ENCODE measurements around the gene SLC9B1. TPM values are rescaled to one million over a fixed set of nuclear protein-coding genes. Genes with fewer than 3 reads are reported as not detected.
"Not testable (repeated sequence)": the region's sequence is repeated elsewhere in the genome, so short reads cannot be mapped to it uniquely, and the experiment has no call there.

The SLC9B1 gene
- total and polyA plus RNA-seq, 3 donors from 2014 or later: 23.4 to 108 (median 27.2) TPM

DNA sequence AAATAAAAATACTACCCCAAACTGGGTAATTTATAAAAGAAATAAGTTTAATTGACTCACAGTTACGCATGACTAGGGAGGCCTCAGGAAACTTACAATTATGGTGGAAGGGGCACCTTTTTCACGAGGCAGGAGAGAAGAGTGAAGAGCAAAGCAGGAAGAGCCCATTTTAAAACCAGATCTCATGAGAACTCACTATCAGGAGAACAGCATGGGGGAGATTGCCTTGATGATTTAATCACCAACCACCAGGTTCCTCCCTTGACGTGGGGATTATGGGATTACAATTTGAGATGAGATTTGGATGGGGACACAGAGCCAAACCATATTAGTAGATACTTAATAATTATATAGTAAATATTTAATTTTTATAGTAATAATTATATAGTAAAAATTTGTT, 140.6 kb downstream of the SLC9B1 start:
- Histone ChIP-seq H3K36me3 (ENCODE audit: low read depth, missing control alignments) (no peaks in the 10 kb centered on the region), H3K9me3 (no peaks in the 10 kb centered on the region), H3K27me3 (no peaks in the 10 kb centered on the region), H3K4me1 (no peaks in the 10 kb centered on the region), H3K27ac (no peak overlapping the region), H3K4me3 (no peak overlapping the region)
- intact Hi-C loops (cut with DNase I; ENCODE audit: low total_unique reads): no loop called here
- TF ChIP-seq, protein P1, sequence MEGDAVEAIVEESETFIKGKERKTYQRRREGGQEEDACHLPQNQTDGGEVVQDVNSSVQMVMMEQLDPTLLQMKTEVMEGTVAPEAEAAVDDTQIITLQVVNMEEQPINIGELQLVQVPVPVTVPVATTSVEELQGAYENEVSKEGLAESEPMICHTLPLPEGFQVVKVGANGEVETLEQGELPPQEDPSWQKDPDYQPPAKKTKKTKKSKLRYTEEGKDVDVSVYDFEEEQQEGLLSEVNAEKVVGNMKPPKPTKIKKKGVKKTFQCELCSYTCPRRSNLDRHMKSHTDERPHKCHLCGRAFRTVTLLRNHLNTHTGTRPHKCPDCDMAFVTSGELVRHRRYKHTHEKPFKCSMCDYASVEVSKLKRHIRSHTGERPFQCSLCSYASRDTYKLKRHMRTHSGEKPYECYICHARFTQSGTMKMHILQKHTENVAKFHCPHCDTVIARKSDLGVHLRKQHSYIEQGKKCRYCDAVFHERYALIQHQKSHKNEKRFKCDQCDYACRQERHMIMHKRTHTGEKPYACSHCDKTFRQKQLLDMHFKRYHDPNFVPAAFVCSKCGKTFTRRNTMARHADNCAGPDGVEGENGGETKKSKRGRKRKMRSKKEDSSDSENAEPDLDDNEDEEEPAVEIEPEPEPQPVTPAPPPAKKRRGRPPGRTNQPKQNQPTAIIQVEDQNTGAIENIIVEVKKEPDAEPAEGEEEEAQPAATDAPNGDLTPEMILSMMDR (IDR thresholded peaks at IDR 0.05): no peak
- TF ChIP-seq POLR2A (IDR thresholded peaks at IDR 0.05): no peak
- 86 to 90% methylated on average over 3 of the region's 3 CpGs for WGBS, 2 donors
- DNase-seq: no peak

DNA sequence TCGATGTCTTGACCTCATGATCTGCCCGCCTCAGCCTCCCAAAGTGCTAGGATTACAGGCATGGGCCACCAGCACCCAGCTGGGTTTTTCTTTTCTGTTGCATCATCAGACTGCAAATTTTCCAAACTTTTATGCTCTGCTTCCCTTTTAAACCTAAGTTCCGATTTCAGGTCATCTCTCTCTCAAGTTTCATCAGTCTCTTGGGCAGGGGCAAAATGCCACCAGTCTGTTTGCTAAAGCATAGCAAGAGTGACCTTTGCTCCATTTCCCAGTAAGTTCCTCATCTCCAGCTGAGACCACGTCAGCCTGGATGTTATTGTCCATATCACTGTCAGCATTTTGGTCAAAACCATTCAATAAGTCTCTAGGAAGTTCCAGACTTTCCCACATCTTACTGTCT, 141.2 kb downstream of the SLC9B1 start:
- H3K27me3 ChIP-seq; intact Hi-C loops (cut with DNase I; ENCODE audit: low total_unique reads); H3K27ac ChIP-seq; H3K4me3 ChIP-seq; H3K4me1 ChIP-seq; H3K36me3 ChIP-seq (ENCODE audit: low read depth, missing control alignments); H3K9me3 ChIP-seq: not testable (repeated sequence)
- WGBS, 2 donors: 63 to 71% methylated on average over 4 of the region's 4 CpGs
- peak; percentile 19 for DNase-seq

DNA sequence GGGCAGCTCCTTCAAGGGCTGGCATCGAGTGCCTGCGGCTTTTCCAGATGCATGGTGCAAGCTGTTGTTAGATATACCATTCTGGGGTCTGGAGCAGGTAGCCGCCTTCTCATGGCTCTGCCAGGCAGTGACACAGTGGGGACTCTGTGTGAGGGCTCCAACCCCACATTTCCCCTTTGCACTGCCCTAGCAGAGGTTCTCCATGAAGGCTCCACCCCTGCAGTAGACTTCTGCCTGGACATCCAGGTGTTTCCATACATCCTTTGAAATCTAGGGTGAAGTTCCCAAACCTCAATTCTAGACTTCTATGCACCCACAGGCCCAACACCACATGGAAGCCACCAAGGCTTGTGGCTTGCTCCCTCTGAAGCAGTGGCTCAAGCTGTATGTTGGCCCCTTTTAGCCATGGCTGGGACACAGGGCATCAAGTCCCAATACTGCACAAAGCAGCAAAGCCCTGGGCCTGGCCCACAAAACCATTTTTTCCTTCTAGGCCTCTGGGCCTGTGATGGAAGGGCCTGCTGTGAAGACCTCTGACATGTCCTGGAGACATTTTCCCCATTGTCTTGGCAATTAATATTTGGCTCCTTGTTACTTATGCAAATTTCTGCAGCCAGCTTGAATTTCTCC, 141.9 kb downstream of the SLC9B1 start:
- H3K9me3 ChIP-seq; H3K4me3 ChIP-seq; DNase-seq; H3K27me3 ChIP-seq; H3K4me1 ChIP-seq; H3K27ac ChIP-seq; H3K36me3 ChIP-seq (ENCODE audit: low read depth, missing control alignments); intact Hi-C loops (cut with DNase I; ENCODE audit: low total_unique reads): not testable (repeated sequence)
- 98 to 100% methylated on average over 3 of the region's 3 CpGs for WGBS, 2 donors

DNA sequence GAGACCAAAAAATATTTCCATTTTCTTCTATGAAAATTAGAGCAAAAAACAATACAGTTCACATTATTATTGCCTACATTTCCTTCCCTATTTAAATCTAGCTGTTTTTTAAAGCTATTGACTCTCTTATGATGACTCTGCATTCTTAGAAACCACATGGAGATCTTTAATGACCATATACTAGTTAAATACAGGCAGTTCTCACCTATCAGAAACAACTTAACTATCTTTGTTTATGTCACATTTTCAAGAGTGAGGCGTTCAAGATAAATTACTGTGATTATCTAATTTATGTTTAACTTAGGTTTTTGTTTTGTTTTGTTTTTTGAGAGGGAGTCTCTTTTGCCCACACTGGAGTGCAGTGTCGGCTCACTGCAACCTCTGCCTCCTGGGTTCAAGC, 147.7 kb downstream of the SLC9B1 start:
- no peaks in the 10 kb centered on the region for H3K36me3 ChIP-seq (ENCODE audit: low read depth, missing control alignments)
- intact Hi-C loops (cut with DNase I; ENCODE audit: low total_unique reads): no loop called here
- 73 to 78% methylated on average over 2 of the region's 2 CpGs for WGBS, 2 donors

DNA sequence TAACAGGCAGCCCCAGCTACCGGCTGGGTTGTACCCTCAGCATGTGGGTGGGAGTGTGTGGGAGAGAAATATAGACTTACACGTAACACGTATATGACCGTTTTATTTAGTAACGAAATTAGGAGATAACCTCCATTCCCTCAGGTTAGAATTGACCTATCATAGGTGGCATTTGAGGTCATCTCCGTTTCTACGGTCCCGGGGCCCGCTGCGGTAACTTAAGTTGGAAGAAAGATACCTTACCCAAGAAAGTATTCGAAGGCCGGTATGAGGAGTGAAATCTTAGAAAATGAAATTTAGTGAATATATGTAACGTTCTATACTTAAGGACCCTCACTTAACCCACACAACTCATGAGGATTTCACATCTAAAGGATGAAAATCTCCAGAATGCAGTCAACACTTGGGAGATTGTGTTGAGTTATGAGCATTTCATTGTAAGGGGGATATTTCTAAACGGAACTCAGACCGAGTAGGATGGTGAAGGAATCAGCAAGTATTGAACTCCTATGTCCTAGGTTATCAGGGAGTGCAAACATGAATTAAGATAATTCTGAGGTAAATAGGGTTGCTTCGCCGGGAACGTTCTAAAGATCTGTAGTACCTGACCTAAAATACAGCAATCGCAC, 149.8 kb downstream of the SLC9B1 start:
- no peaks in the 10 kb centered on the region for H3K9me3 ChIP-seq
- intact Hi-C loops (cut with DNase I; ENCODE audit: low total_unique reads): loop anchor here (5.0 kb wide), 1 partner anchor 42 kb away; the partner anchor contains the start of gene UBE2D3
- no peaks in the 10 kb centered on the region for H3K27me3 ChIP-seq
- H3K4me1 ChIP-seq: no peaks in the 10 kb centered on the region
- 6 to 8% methylated on average over 18 to 19 of the region's 19 CpGs for WGBS, 2 donors
- DNase-seq: no peak
- peak overlapping the region; percentile 98 for H3K27ac ChIP-seq
- no peak for TF ChIP-seq POLR2A (IDR thresholded peaks at IDR 0.05)
- TF ChIP-seq, protein P1 (IDR thresholded peaks at IDR 0.05): no peak
- no peaks in the 10 kb centered on the region for H3K36me3 ChIP-seq (ENCODE audit: low read depth, missing control alignments)
- H3K4me3 ChIP-seq: peak overlapping the region; percentile 68 to 85

More for the DNA sequence above, 147.7 kb downstream of the SLC9B1 start:
- no peak overlapping the region for H3K4me3 ChIP-seq
- H3K9me3 ChIP-seq: no peaks in the 10 kb centered on the region
- DNase-seq: no peak
- H3K27ac ChIP-seq: peak overlapping the region in 1 of 2 donors; percentile 9
- H3K4me1 ChIP-seq: no peaks in the 10 kb centered on the region
- no peaks in the 10 kb centered on the region for H3K27me3 ChIP-seq
- TF ChIP-seq POLR2A (IDR thresholded peaks at IDR 0.05): no peak
- TF ChIP-seq, protein P1 (IDR thresholded peaks at IDR 0.05): no peak

Data from testis (tissue), 3 donors.